NCI-H1048 (cell line): ENCODE results near the gene MTCH1.

Experiments used
- DNase-seq: peaks from one replicate; lab custom pipeline; 2025; lab: John Stamatoyannopoulos, UW

The MTCH1 gene

GRCh38 chr6:36970892-36971842 lies 14.8 kb downstream of the MTCH1 start:
- DNase-seq, result no peak

- no peak for DNase-seq
Observed at GRCh38 chr6:36969988-36970891, 15.8 kb downstream of the MTCH1 start.

- no peak for DNase-seq
Observed at GRCh38 chr6:36969240-36969691, 16.7 kb downstream of the MTCH1 start.

GRCh38 chr6:36968266-36968977 lies 17.6 kb downstream of the MTCH1 start:
- no peak for DNase-seq

GRCh38 chr6:36967757-36968156 lies 18.2 kb downstream of the MTCH1 start:
- no peak for DNase-seq

- no peak for DNase-seq
Observed at GRCh38 chr6:36967301-36967700, 18.7 kb downstream of the MTCH1 start.

GRCh38 chr6:36964908-36965307 lies 21.1 kb downstream of the MTCH1 start:
- DNase-seq, result no peak

GRCh38 chr6:36964349-36964748 lies 21.6 kb downstream of the MTCH1 start:
- no peak for DNase-seq

- no peak for DNase-seq
Observed at GRCh38 chr6:36963451-36964290, 22.3 kb downstream of the MTCH1 start.

GRCh38 chr6:36962874-36963273 lies 23.1 kb downstream of the MTCH1 start:
- no peak for DNase-seq

- DNase-seq, result no peak
Observed at GRCh38 chr6:36961441-36962435, 24.3 kb downstream of the MTCH1 start.

GRCh38 chr6:36959555-36960250 lies 26.3 kb downstream of the MTCH1 start:
- no peak for DNase-seq

GRCh38 chr6:36958775-36959554 lies 27.0 kb downstream of the MTCH1 start:
- no peak for DNase-seq

GRCh38 chr6:36957773-36958271 lies 28.2 kb downstream of the MTCH1 start:
- no peak for DNase-seq

GRCh38 chr6:36956446-36956820 lies 29.6 kb downstream of the MTCH1 start:
- no peak for DNase-seq

- no peak for DNase-seq
Observed at GRCh38 chr6:36955671-36956445, 30.1 kb downstream of the MTCH1 start.

GRCh38 chr6:36955136-36955535 lies 30.9 kb downstream of the MTCH1 start:
- DNase-seq, result no peak
